Endothelial cell of umbilical vein (primary cell): ENCODE results near the gene AGBL4. TPM values are rescaled to one million over a fixed set of nuclear protein-coding genes. Genes with fewer than 3 reads are reported as not detected.

Experiments used
- BruUV-seq: library from RNA; stranded (reverse); fragments of 400-500 nt; replicated peaks from 2 replicates; lab custom pipeline; 2021; lab: Mats Ljungman, UMichigan
- CTCF ChIA-PET: fragments of 300-600, 350-600 bp; sonication (Branson Sonifier 250); formaldehyde crosslinking; loops from one replicate; lab custom pipeline; 2021; ENCODE audit warnings: antibody characterized with exemption, inconsistent platforms; lab: Charles Lee
- POLR2A ChIA-PET: fragments of 300-600, 350-600 bp; sonication (Branson Sonifier 250); formaldehyde crosslinking; loops from one replicate; lab custom pipeline; 2021; ENCODE audit warnings: antibody characterized with exemption, inconsistent platforms; lab: Charles Lee
- DNase-seq: peaks from one replicate; pipeline ENCODE4 v3.0.0-alpha.2; 2011; ENCODE audit warnings: low read depth, low spot score
- FAIRE-seq: peaks from 2 replicates; lab custom pipeline; 2011; peaks lifted over from hg19 to GRCh38; lab: Jason Lieb, UNC
- H2AFZ ChIP-seq: 2 replicates; pipeline ENCODE4 v1.6.0; 2012; ENCODE audit warnings: low read depth, low read length, control low read depth, inconsistent platforms
- H3K27ac ChIP-seq: 2 replicates; pipeline ENCODE4 v1.5.1; 2011; ENCODE audit warnings: low read depth, mild to moderate bottlenecking, control low read depth, low read length, moderate library complexity; ENCODE audit not compliant: insufficient read depth
- H3K27me3 ChIP-seq, 2 experiments: 2 replicates each; pipeline versions ENCODE4 v1.6.0 to v1.6.1; 2011; ENCODE audit warnings: low read length in 2 of 2, mixed read lengths in 1 of 2; ENCODE audit not compliant: control insufficient read depth in 2 of 2, insufficient read depth in 2 of 2
- H3K36me3 ChIP-seq, 2 experiments: 2 replicates in 1 of 2; 3 replicates in 1 of 2; pipeline ENCODE4 v1.5.1; 2011; ENCODE audit warnings: low read length in 2 of 2, mild to moderate bottlenecking in 1 of 2, moderate library complexity in 1 of 2; ENCODE audit not compliant: control insufficient read depth in 2 of 2, insufficient read depth in 2 of 2; ENCODE audit errors: extremely low read depth in 1 of 2
- H3K4me1 ChIP-seq: 3 replicates; pipeline ENCODE4 v1.5.1; 2011; ENCODE audit warnings: mild to moderate bottlenecking, low read length; ENCODE audit not compliant: control insufficient read depth, insufficient read depth; ENCODE audit errors: extremely low read depth
- H3K4me2 ChIP-seq: 2 replicates; pipeline ENCODE4 v1.6.1; 2011; ENCODE audit warnings: low read length, control low read depth, mixed read lengths; ENCODE audit not compliant: insufficient read depth
- H3K4me3 ChIP-seq, 3 experiments: fragments of 200-600 bp in 1 of 3; sonication (generic), shearing (Covaris generic) in 1 of 3; replicated peaks in 1 of 3; 2 replicates each; pipeline ENCODE4 v1.5.1; 2011 to 2016; ENCODE audit warnings: control low read depth in 3 of 3, low read length in 3 of 3, mild to moderate bottlenecking in 2 of 3, inconsistent platforms in 1 of 3, low read depth in 1 of 3, moderate library complexity in 1 of 3; ENCODE audit not compliant: insufficient read depth in 1 of 3
- H3K79me2 ChIP-seq: 2 replicates; pipeline ENCODE4 v1.6.0; 2012; ENCODE audit warnings: low read length, inconsistent platforms; ENCODE audit not compliant: control insufficient read depth, insufficient read depth
- H3K9ac ChIP-seq: replicated peaks from 2 replicates; pipeline ENCODE3; 2011; ENCODE audit warnings: low read length, control low read depth; ENCODE audit not compliant: insufficient read depth; ENCODE audit errors: extremely low read depth
- H3K9me1 ChIP-seq: replicated peaks from 3 replicates; pipeline ENCODE4 v1.6.0; 2011; ENCODE audit warnings: mild to moderate bottlenecking, low read length; ENCODE audit not compliant: control insufficient read depth, insufficient read depth; ENCODE audit errors: extremely low read depth
- H3K9me3 ChIP-seq: replicated peaks from 2 replicates; pipeline ENCODE4 v1.5.1; 2012; ENCODE audit warnings: low read length, inconsistent platforms; ENCODE audit not compliant: control insufficient read depth, insufficient read depth
- H4K20me1 ChIP-seq: replicated peaks from 2 replicates; pipeline ENCODE3; 2011; ENCODE audit warnings: mild to moderate bottlenecking, low read length; ENCODE audit not compliant: control insufficient read depth, insufficient read depth; ENCODE audit errors: extremely low read depth
- EZH2 ChIP-seq: IDR thresholded peaks from 2 replicates; pipeline ENCODE4 v1.6.1; 2012; ENCODE audit warnings: borderline replicate concordance, low read depth, mild to moderate bottlenecking, moderate library complexity, low read length, inconsistent platforms; ENCODE audit not compliant: severe bottlenecking
- FOS ChIP-seq: IDR thresholded peaks from 2 replicates; pipeline ENCODE4 v1.6.1; 2011; ENCODE audit warnings: mild to moderate bottlenecking, low read length, moderate library complexity, borderline replicate concordance; ENCODE audit not compliant: insufficient read depth
- GATA2 ChIP-seq: IDR thresholded peaks from 2 replicates; pipeline ENCODE4 v1.7.0; 2011; ENCODE audit warnings: low read depth, mild to moderate bottlenecking, moderate library complexity, mixed read lengths, low read length; ENCODE audit not compliant: insufficient read length, insufficient read depth
- JUN ChIP-seq: IDR thresholded peaks from 2 replicates; pipeline ENCODE4 v1.6.1; 2011; ENCODE audit warnings: borderline replicate concordance, low read depth; ENCODE audit not compliant: insufficient read length, insufficient read depth
- MYC ChIP-seq: IDR thresholded peaks from one replicate; pipeline ENCODE4 v1.6.1; 2011; ENCODE audit warnings: mild to moderate bottlenecking, low read depth, low read length
- POLR2A ChIP-seq: IDR thresholded peaks from 2 replicates; pipeline ENCODE4 v1.6.1; 2012; ENCODE audit warnings: low read depth, mild to moderate bottlenecking, control low read depth, low read length
- POLR2AphosphoS5 ChIP-seq: IDR thresholded peaks from 2 replicates; pipeline ENCODE4 v1.6.1; 2012; ENCODE audit warnings: low read depth, mild to moderate bottlenecking, control low read depth, low read length, moderate library complexity; ENCODE audit not compliant: insufficient read depth
- dilution Hi-C: fragments of 300-500 bp; cut with MboI; formaldehyde crosslinking; loops from one replicate; pipeline ENCODE4 v1.15.0; 2019; ENCODE audit warnings: low sequenced_read_pairs; ENCODE audit not compliant: extremely low pct_ligation_motif_present
- intact Hi-C: fragments of 100-400 bp; cut with micrococcal nuclease; formaldehyde crosslinking; loops from one replicate; pipeline ENCODE4 v1.10.0; 2022
- polyA plus RNA-seq, 4 experiments: library from polyadenylated mRNA; depleted of rRNA in 3 of 4; stranded (reverse) in 3 of 4; unstranded in 1 of 4; fragments of >200 nt; gene quantifications; 2 replicates each; pipeline versions ENCODE4 v1.2.1 to v1.2.3, GENCODE V29; 2011 to 2012; ENCODE audit warnings: missing spikeins in 1 of 4
- total RNA-seq: library from RNA; stranded (reverse); gene quantifications from 2 replicates; pipeline ENCODE4 v1.2.3, GENCODE V29; 2021
- TF ChIP-seq, protein P1 (sequence below), 2 donors: IDR thresholded peaks; 1 replicate in 1 of 2; 2 replicates in 1 of 2; pipeline ENCODE4 v1.5.1; 2011; ENCODE audit warnings: low read length in 2 of 2, mild to moderate bottlenecking in 2 of 2, moderate library complexity in 2 of 2, control low read depth in 1 of 2, inconsistent platforms in 1 of 2, low read depth in 1 of 2; ENCODE audit not compliant: insufficient read depth in 1 of 2; ENCODE audit errors: extremely low read depth in 1 of 2
- TF ChIP-seq, protein P2 (sequence below): IDR thresholded peaks from 2 replicates; pipeline ENCODE4 v1.6.1; 2011; ENCODE audit not compliant: insufficient read depth, insufficient read length

Gene AGBL4
- total and polyA plus RNA-seq, 2 donors (not counting 3 experiments of a cell fraction or from before 2014, with no cell fraction given): not detected

DNA sequence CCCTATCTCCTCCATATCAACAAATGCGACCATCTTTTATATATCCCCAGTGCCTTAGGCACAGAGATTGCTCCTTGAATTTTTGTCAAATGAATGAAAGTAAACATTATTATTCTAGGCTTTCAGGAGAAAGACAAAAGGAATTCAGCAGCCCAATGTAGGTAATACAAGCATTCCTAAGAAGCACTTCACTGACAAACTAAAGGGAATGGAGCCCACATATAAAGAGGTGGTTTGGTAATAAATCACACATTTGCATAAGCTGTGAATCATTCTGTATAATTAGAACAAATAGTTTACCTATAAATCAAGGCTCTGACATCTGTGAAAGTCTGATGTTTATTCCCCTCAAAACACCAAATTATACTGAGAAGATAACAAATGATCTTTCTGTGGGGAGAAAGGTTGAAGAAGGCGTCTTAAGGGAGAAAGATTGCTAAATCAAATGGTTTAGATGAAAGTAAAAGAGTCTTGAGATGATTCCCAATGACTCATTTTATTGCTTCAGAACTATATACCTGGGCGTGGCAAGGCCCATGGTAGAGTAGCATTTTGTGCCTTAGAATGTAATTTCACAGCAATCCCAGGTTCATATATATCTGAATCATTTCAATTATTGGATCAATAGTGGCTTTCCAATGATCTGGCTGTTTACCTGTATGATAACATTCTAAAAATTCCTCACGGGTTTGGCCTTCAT is 558.1 kb downstream of the AGBL4 start:
- Histone ChIP-seq H3K9me3 (peaks cover 6% of the 10 kb centered on the region), H2AFZ (no peak overlapping the region), H3K27ac (no peak overlapping the region), H3K4me2 (no peak overlapping the region), H3K36me3 (no peaks in the 10 kb centered on the region), H3K79me2 (no peaks in the 10 kb centered on the region), H4K20me1 (no peaks in the 10 kb centered on the region), H3K4me1 (no peaks in the 10 kb centered on the region), H3K9me1 (no peaks in the 10 kb centered on the region), H3K27me3 (no peaks in the 10 kb centered on the region), H3K4me3 (no peak overlapping the region), H3K9ac (no peak overlapping the region)
- DNase-seq (no peak), FAIRE-seq (no peak)
- intact Hi-C loops: no loop called here
- ChIA-PET POLR2A (no interaction called here), CTCF (no interaction called here)
- dilution Hi-C loops: no loop called here
- no TSS peak for BruUV-seq
- TF ChIP-seq, protein P1, sequence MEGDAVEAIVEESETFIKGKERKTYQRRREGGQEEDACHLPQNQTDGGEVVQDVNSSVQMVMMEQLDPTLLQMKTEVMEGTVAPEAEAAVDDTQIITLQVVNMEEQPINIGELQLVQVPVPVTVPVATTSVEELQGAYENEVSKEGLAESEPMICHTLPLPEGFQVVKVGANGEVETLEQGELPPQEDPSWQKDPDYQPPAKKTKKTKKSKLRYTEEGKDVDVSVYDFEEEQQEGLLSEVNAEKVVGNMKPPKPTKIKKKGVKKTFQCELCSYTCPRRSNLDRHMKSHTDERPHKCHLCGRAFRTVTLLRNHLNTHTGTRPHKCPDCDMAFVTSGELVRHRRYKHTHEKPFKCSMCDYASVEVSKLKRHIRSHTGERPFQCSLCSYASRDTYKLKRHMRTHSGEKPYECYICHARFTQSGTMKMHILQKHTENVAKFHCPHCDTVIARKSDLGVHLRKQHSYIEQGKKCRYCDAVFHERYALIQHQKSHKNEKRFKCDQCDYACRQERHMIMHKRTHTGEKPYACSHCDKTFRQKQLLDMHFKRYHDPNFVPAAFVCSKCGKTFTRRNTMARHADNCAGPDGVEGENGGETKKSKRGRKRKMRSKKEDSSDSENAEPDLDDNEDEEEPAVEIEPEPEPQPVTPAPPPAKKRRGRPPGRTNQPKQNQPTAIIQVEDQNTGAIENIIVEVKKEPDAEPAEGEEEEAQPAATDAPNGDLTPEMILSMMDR (IDR thresholded peaks at IDR 0.05; ENCODE audit: extremely low read depth in 1 of 2, insufficient read depth in 1 of 2, low read depth in 1 of 2, low read length in 2 of 2): no peak
- TF ChIP-seq POLR2AphosphoS5 (no peak), FOS (no peak), POLR2A (no peak), MYC (no peak), JUN (no peak), EZH2 (no peak), GATA2 (no peak)
- TF ChIP-seq, protein P2, sequence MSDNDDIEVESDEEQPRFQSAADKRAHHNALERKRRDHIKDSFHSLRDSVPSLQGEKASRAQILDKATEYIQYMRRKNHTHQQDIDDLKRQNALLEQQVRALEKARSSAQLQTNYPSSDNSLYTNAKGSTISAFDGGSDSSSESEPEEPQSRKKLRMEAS: no peak
